IMR-90 (cell line): ENCODE measurements around the gene TSPAN4.

ENCODE experiments used
- BHLHE40 ChIP-seq: fragments of 150-350 bp; IDR thresholded peaks from 2 replicates; pipeline ENCODE4 v1.6.1; 2016; ENCODE audit warnings: mild to moderate bottlenecking, low read depth, low read length
- FOS ChIP-seq: fragments of 150-350 bp; IDR thresholded peaks from 2 replicates; pipeline ENCODE4 v1.6.1; 2016; ENCODE audit warnings: low read depth, low read length
- MAZ ChIP-seq: IDR thresholded peaks from 2 replicates; pipeline ENCODE4 v1.6.1; 2012; ENCODE audit warnings: low read depth, mild to moderate bottlenecking, low read length, improper control_type of control experiment, moderate library complexity, borderline replicate concordance
- MXI1 ChIP-seq: IDR thresholded peaks from 2 replicates; pipeline ENCODE4 v1.6.1; 2012; ENCODE audit warnings: low read depth, mild to moderate bottlenecking, low read length, moderate library complexity, borderline replicate concordance
- NFE2L2 ChIP-seq: fragments of 150-350 bp; IDR thresholded peaks from 2 replicates; pipeline ENCODE4 v1.6.1; 2016; ENCODE audit warnings: low read depth, mild to moderate bottlenecking, low read length
- POLR2A ChIP-seq: IDR thresholded peaks from 2 replicates; pipeline ENCODE4 v1.6.1; 2012; ENCODE audit warnings: mild to moderate bottlenecking, low read depth, low read length
- RAD21 ChIP-seq: IDR thresholded peaks from 2 replicates; pipeline ENCODE4 v1.6.1; 2012; ENCODE audit warnings: low read length, improper control_type of control experiment
- RCOR1 ChIP-seq: IDR thresholded peaks from 2 replicates; pipeline ENCODE4 v1.6.1; 2012; ENCODE audit warnings: mild to moderate bottlenecking, low read length, improper control_type of control experiment; ENCODE audit not compliant: insufficient replicate concordance
- SMC3 ChIP-seq: fragments of 150-350 bp; IDR thresholded peaks from 2 replicates; pipeline ENCODE4 v1.6.1; 2016; ENCODE audit warnings: low read depth, mild to moderate bottlenecking, antibody characterized with exemption, low read length, moderate library complexity
- USF2 ChIP-seq: fragments of 150-350 bp; IDR thresholded peaks from 2 replicates; pipeline ENCODE4 v1.6.1; 2017; ENCODE audit warnings: mild to moderate bottlenecking, antibody characterized with exemption, low read length, low read depth
- TF ChIP-seq, protein P1 (sequence below): conservative IDR thresholded peaks from 2 replicates; pipeline ENCODE4 v1.5.1; 2012; ENCODE audit warnings: mild to moderate bottlenecking, low read depth, low read length, improper control_type of control experiment
- TF ChIP-seq, protein P2 (sequence below): fragments of 150-350 bp; IDR thresholded peaks from 2 replicates; pipeline ENCODE4 v1.6.1; 2016; ENCODE audit warnings: low read depth, mild to moderate bottlenecking, low read length, moderate library complexity, borderline replicate concordance

- TF ChIP-seq MAZ = no peak
- TF ChIP-seq, protein P1, sequence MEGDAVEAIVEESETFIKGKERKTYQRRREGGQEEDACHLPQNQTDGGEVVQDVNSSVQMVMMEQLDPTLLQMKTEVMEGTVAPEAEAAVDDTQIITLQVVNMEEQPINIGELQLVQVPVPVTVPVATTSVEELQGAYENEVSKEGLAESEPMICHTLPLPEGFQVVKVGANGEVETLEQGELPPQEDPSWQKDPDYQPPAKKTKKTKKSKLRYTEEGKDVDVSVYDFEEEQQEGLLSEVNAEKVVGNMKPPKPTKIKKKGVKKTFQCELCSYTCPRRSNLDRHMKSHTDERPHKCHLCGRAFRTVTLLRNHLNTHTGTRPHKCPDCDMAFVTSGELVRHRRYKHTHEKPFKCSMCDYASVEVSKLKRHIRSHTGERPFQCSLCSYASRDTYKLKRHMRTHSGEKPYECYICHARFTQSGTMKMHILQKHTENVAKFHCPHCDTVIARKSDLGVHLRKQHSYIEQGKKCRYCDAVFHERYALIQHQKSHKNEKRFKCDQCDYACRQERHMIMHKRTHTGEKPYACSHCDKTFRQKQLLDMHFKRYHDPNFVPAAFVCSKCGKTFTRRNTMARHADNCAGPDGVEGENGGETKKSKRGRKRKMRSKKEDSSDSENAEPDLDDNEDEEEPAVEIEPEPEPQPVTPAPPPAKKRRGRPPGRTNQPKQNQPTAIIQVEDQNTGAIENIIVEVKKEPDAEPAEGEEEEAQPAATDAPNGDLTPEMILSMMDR = no peak
- TF ChIP-seq, protein P2, sequence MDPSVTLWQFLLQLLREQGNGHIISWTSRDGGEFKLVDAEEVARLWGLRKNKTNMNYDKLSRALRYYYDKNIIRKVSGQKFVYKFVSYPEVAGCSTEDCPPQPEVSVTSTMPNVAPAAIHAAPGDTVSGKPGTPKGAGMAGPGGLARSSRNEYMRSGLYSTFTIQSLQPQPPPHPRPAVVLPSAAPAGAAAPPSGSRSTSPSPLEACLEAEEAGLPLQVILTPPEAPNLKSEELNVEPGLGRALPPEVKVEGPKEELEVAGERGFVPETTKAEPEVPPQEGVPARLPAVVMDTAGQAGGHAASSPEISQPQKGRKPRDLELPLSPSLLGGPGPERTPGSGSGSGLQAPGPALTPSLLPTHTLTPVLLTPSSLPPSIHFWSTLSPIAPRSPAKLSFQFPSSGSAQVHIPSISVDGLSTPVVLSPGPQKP = no peak
- TF ChIP-seq RCOR1 = no peak
- peak; percentile 44; the same call in 1 of the 2 replicates for TF ChIP-seq POLR2A
- TF ChIP-seq SMC3 = no peak
- no peak for TF ChIP-seq USF2
- TF ChIP-seq FOS = no peak
- no peak for TF ChIP-seq MXI1
- TF ChIP-seq NFE2L2 = no peak
- no peak for TF ChIP-seq BHLHE40
- TF ChIP-seq RAD21 = no peak
Measured at GRCh38 chr11:825366-826226, 17.1 kb upstream of the TSPAN4 start.
